HL-60 (cell line): Measurements from ENCODE around the gene LIPJ.

Experiments
- DNase-seq, 2 experiments: peaks; one replicate each; pipeline ENCODE4 v3.0.0-alpha.2; 2010 to 2020; ENCODE audit warnings: low read depth in 1 of 2, low spot score in 1 of 2
- H3K27ac ChIP-seq: fragments of 250-450 bp; sonication (Bioruptor Pico); replicated peaks from 2 replicates; pipeline ENCODE4 v1.5.1; 2020; ENCODE audit warnings: mild to moderate bottlenecking, moderate library complexity
- H3K27me3 ChIP-seq: fragments of 250-450 bp; sonication (Bioruptor Pico); 2 replicates; pipeline ENCODE4 v1.5.1; 2021; ENCODE audit warnings: mild to moderate bottlenecking, moderate library complexity; ENCODE audit not compliant: insufficient read depth, poor library complexity, severe bottlenecking
- H3K4me3 ChIP-seq: replicated peaks from 2 replicates; pipeline ENCODE4 v1.5.1; 2011; ENCODE audit warnings: mild to moderate bottlenecking, control low read depth, low read length; ENCODE audit not compliant: insufficient read depth
- CTCF ChIP-seq: IDR thresholded peaks from one replicate; pipeline ENCODE4 v1.5.1; 2011; ENCODE audit warnings: low read length, control low read depth, inconsistent platforms; ENCODE audit not compliant: insufficient read depth
- GABPA ChIP-seq: IDR thresholded peaks from 2 replicates; pipeline ENCODE4 v1.6.1; 2012; ENCODE audit warnings: low read depth
- POLR2AphosphoS5 ChIP-seq: IDR thresholded peaks from 2 replicates; pipeline ENCODE4 v1.6.1; 2012; ENCODE audit warnings: low read depth
- REST ChIP-seq: IDR thresholded peaks from 2 replicates; pipeline ENCODE4 v1.6.1; 2012; ENCODE audit warnings: low read depth; ENCODE audit not compliant: insufficient replicate concordance
- SPI1 ChIP-seq: IDR thresholded peaks from 2 replicates; pipeline ENCODE4 v1.6.1; 2012; ENCODE audit warnings: low read depth, mild to moderate bottlenecking, borderline replicate concordance

Gene LIPJ

GRCh38 chr10:88553116-88553752, 33.3 kb upstream of the LIPJ start:
- Histone ChIP-seq H3K27me3 (no peaks in the 10 kb centered on the region), H3K4me3 (no peak overlapping the region), H3K27ac (no peak overlapping the region)
- TF ChIP-seq CTCF: peak; percentile 80
- no peak for TF ChIP-seq REST
- peak; percentile 28 to 70 for DNase-seq

GRCh38 chr10:88555190-88555908, 31.2 kb upstream of the LIPJ start:
- Histone ChIP-seq H3K4me3 (no peak overlapping the region), H3K27me3 (no peaks in the 10 kb centered on the region), H3K27ac (no peak overlapping the region)
- peak; percentile 43 to 68 for DNase-seq
- TF ChIP-seq POLR2AphosphoS5: no peak
- TF ChIP-seq SPI1: peak; percentile 21; the same call in 1 of the 2 replicates

GRCh38 chr10:88557256-88557655, 29.3 kb upstream of the LIPJ start:
- DNase-seq: no peak
- Histone ChIP-seq H3K27ac (no peak overlapping the region), H3K27me3 (no peaks in the 10 kb centered on the region), H3K4me3 (no peak overlapping the region)
- no peak for TF ChIP-seq CTCF
- no peak for TF ChIP-seq GABPA
- no peak for TF ChIP-seq POLR2AphosphoS5
- TF ChIP-seq SPI1: no peak
- no peak for TF ChIP-seq REST

- no peaks in the 10 kb centered on the region for H3K27me3 ChIP-seq
- H3K4me3 ChIP-seq: no peak overlapping the region
- DNase-seq: no peak
- TF ChIP-seq CTCF: no peak
- no peak for TF ChIP-seq POLR2AphosphoS5
- no peak for TF ChIP-seq SPI1
- no peak for TF ChIP-seq GABPA
- no peak for TF ChIP-seq REST
- no peak overlapping the region for H3K27ac ChIP-seq
These were observed 28.9 kb upstream of the LIPJ start for GRCh38 chr10:88557658-88558057.
